Calu3 (cell line): ENCODE data around the gene EML6. TPM values are rescaled to one million over a fixed set of nuclear protein-coding genes. Genes with fewer than 3 reads are reported as not detected.

Experiments used
- BruUV-seq: library from RNA; stranded (reverse); fragments of 400-500 nt; replicated peaks from 2 replicates; lab custom pipeline; 2021; lab: Mats Ljungman, UMichigan
- CTCF ChIA-PET: fragments of 300-600 bp; sonication (Branson Sonifier 250); formaldehyde crosslinking; loops from one replicate; lab custom pipeline; 2022; ENCODE audit warnings: antibody characterized with exemption; lab: Charles Lee
- DNase-seq: peaks from one replicate; pipeline ENCODE4 v3.0.0; 2022
- H3K27ac Mint-ChIP-seq: one replicate; pipeline ENCODE4 v1.8.0; 2022; ENCODE audit warnings: mixed read lengths; ENCODE audit not compliant: unreplicated experiment
- H3K27me3 Mint-ChIP-seq: one replicate; pipeline ENCODE4 v1.8.0; 2022; ENCODE audit warnings: mixed read lengths; ENCODE audit not compliant: unreplicated experiment
- H3K36me3 Mint-ChIP-seq: one replicate; pipeline ENCODE4 v1.8.0; 2022; ENCODE audit warnings: mild to moderate bottlenecking, moderate library complexity, mixed read lengths; ENCODE audit not compliant: insufficient read depth, unreplicated experiment
- H3K4me1 Mint-ChIP-seq: one replicate; pipeline ENCODE4 v1.8.0; 2022; ENCODE audit warnings: mild to moderate bottlenecking, low read depth, mixed read lengths; ENCODE audit not compliant: unreplicated experiment
- H3K4me3 Mint-ChIP-seq: one replicate; pipeline ENCODE4 v1.8.0; 2022; ENCODE audit warnings: mild to moderate bottlenecking, low read depth, moderate library complexity, mixed read lengths; ENCODE audit not compliant: unreplicated experiment
- H3K9me3 Mint-ChIP-seq: one replicate; pipeline ENCODE4 v1.8.0; 2022; ENCODE audit warnings: low read depth, mixed read lengths; ENCODE audit not compliant: unreplicated experiment
- intact Hi-C: fragments of 100-400 bp; cut with micrococcal nuclease; formaldehyde crosslinking; loops from one replicate; pipeline ENCODE4 v1.10.0; 2022; ENCODE audit not compliant: unreplicated experiment
- total RNA-seq: library from RNA; stranded (reverse); gene quantifications from 2 replicates; pipeline ENCODE4 v1.2.3, GENCODE V29; 2022
- TF ChIP-seq, protein P1 (sequence below): fragments of 200-600 bp; IDR thresholded peaks from one replicate; pipeline ENCODE4 v1.8.0; 2022; ENCODE audit warnings: antibody characterized with exemption; ENCODE audit not compliant: unreplicated experiment

EML6 gene
- total RNA-seq, 1 experiment from 2014 or later, result 0.45 TPM

DNA sequence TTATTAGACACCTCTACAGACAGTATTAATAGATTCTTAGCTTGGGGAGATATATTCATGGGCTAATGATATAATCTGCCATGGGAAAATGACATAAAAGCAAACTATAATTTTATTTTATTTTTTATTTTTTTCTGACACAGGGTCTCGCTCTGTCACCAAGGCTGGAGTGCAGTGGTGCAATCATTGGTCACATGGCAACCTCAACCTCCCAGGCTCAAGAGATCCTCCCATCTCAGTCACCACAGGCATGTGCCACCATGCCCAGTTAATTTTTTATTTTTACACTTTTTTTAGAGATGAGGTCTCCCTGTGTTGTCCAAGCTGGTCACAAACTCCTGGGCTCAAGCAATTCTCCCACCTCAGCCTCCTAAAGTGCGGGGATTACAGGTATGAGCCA lies 287.5 kb downstream of the EML6 start:
- peaks cover 24% of the 10 kb centered on the region for H3K36me3 Mint-ChIP-seq
- H3K4me3 Mint-ChIP-seq, result no peak overlapping the region
- intact Hi-C loops, result loop anchor here (2.0 kb wide), 1 partner anchor 30 kb away; no protein-coding TSS in a partner anchor
- peak; percentile 43 for DNase-seq
- H3K27ac Mint-ChIP-seq, result peak overlapping the region; percentile 68
- no TSS peak for BruUV-seq
- no peaks in the 10 kb centered on the region for H3K9me3 Mint-ChIP-seq
- H3K27me3 Mint-ChIP-seq, result no peaks in the 10 kb centered on the region
- CTCF ChIA-PET, result interaction anchor here (1.3 to 5.3 kb wide), 2 partner anchors 8 to 111 kb away, joined by 3 to 36 read pairs; no protein-coding TSS in a partner anchor
- TF ChIP-seq, protein P1, sequence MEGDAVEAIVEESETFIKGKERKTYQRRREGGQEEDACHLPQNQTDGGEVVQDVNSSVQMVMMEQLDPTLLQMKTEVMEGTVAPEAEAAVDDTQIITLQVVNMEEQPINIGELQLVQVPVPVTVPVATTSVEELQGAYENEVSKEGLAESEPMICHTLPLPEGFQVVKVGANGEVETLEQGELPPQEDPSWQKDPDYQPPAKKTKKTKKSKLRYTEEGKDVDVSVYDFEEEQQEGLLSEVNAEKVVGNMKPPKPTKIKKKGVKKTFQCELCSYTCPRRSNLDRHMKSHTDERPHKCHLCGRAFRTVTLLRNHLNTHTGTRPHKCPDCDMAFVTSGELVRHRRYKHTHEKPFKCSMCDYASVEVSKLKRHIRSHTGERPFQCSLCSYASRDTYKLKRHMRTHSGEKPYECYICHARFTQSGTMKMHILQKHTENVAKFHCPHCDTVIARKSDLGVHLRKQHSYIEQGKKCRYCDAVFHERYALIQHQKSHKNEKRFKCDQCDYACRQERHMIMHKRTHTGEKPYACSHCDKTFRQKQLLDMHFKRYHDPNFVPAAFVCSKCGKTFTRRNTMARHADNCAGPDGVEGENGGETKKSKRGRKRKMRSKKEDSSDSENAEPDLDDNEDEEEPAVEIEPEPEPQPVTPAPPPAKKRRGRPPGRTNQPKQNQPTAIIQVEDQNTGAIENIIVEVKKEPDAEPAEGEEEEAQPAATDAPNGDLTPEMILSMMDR, result no peak
- H3K4me1 Mint-ChIP-seq, result peaks cover 66% of the 10 kb centered on the region

- Mint-ChIP-seq H3K4me1 (peaks cover 55% of the 10 kb centered on the region), H3K36me3 (peaks cover 24% of the 10 kb centered on the region), H3K27ac (peak overlapping the region; percentile 35), H3K9me3 (no peaks in the 10 kb centered on the region), H3K27me3 (no peaks in the 10 kb centered on the region), H3K4me3 (peak overlapping the region; percentile 44)
- no peak for DNase-seq
- BruUV-seq, result no TSS peak
- TF ChIP-seq, protein P1, result no peak
- intact Hi-C loops, result loop anchor here (2.0 kb wide), 2 partner anchors 31 to 905 kb away; no protein-coding TSS in a partner anchor
- CTCF ChIA-PET, result interaction anchor here (0.6 to 5.3 kb wide), 8 partner anchors 9 to 209 kb away, joined by 3 to 36 read pairs (median 4); partner anchors contain the start of gene RTN4
Observed at GRCh38 chr2:55011831-55012671, 288.6 kb downstream of the EML6 start.

DNA sequence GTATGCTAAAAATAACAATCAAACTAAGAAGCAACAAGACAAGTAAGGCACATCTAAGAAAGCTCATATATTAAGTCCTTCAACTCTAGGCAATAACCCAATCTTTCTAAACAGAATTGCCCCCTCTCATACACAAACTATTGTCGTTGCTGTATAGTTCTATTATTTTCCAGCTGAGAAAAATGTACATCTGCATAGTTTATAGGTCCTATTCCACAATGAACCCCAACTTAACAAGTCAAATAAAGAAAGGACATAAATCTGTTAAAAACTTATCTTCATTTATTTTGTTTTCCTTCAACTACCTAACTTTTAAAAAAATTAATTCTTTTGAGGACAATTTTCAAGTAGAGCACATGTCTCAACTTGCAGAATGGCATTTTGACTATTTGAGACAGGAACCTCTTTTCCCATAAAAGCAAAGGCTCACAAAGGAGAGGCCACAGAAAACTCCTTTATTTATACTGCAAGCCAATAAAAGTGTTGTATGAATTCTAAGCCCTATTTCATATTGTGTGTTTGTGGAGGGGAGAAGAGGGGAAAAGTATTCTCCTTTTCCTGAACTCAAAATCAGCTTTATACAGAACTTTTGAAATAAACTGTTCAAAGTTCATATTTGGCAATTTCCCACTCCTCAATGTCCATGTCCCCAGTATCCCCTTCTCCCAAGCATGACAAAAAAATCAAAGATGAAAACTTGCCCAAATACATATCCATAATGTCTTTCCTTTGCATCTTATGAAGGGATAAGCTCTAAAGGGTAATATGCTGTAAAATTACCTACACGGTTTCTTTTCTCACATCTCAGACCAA lies 289.4 kb downstream of the EML6 start:
- no TSS peak for BruUV-seq
- DNase-seq, result no peak
- intact Hi-C loops, result loop anchor here (2.0 kb wide), 1 partner anchor 906 kb away; no protein-coding TSS in a partner anchor
- Mint-ChIP-seq H3K9me3 (no peaks in the 10 kb centered on the region), H3K27me3 (no peaks in the 10 kb centered on the region), H3K4me1 (peaks cover 47% of the 10 kb centered on the region), H3K27ac (peak overlapping the region; percentile 90), H3K36me3 (peaks cover 24% of the 10 kb centered on the region), H3K4me3 (peak overlapping the region; percentile 60)
- CTCF ChIA-PET, result interaction anchor here (0.6 to 5.3 kb wide), 7 partner anchors 34 to 208 kb away, joined by 3 to 36 read pairs (median 4); partner anchors contain the start of gene RTN4
- TF ChIP-seq, protein P1, result no peak

GRCh38 chr2:55013936-55014335 lies 290.5 kb downstream of the EML6 start:
- Mint-ChIP-seq H3K9me3 (no peaks in the 10 kb centered on the region), H3K4me3 (no peak overlapping the region), H3K36me3 (peaks cover 29% of the 10 kb centered on the region), H3K27ac (no peak overlapping the region), H3K4me1 (peaks cover 52% of the 10 kb centered on the region), H3K27me3 (no peaks in the 10 kb centered on the region)
- no peak for DNase-seq
- CTCF ChIA-PET, result interaction anchor here (0.6 to 5.3 kb wide), 5 partner anchors 23 to 172 kb away, joined by 3 to 36 read pairs (median 9); partner anchors contain the start of gene RTN4
- TF ChIP-seq, protein P1, result no peak
- BruUV-seq, result no TSS peak
- intact Hi-C loops, result loop anchor here (2.0 kb wide), 3 partner anchors 33 to 907 kb away; no protein-coding TSS in a partner anchor
